HTR-8/SVneo (cell line): ENCODE results near the gene BTBD9.

Source experiments
- DNase-seq: peaks from one replicate; pipeline ENCODE4 v3.0.0; 2011; ENCODE audit warnings: low spot score, mixed read lengths; ENCODE audit not compliant: insufficient read length
- FAIRE-seq: peaks from 2 replicates; lab custom pipeline; 2011; peaks lifted over from hg19 to GRCh38; lab: Jason Lieb, UNC

Gene BTBD9

DNA sequence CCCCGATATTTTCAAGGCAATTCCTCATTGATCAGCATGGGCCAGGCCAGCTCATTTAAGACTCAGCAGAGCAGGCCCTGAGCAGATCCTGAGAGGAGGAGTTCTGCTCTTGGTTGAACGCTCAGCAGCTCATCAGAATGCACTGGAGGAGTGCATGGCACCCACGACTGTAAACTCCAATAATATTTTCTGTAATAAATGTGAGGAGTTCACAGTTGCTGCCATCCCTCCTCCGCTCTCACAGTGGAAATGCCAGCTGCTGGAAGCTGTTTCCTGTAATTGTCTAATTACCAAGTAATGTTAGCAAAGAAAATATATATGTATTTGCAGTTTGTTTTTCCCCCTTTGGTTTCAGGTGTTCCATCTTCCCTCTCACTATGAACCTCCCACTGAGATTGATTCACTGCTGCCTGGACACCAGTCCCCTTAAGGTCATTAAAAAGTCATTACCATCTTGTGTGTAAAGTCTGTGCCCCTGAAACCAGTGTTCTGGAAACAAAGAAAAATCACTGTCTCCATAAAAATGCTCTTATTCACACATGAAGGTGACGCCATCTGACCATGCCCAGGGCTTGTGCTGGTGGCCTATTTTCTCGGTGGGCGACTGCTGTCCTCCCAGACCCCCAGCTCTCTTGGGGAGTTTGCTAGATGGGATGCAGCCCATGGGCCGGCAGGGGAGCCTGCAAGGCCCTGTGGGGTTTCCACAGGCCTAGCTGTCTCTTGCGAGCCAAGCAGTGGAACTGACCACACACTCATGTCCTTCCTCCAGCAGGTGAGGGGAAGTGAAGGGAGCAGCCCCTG is 446.0 kb downstream of the BTBD9 start:
- no peak for DNase-seq
- no peak for FAIRE-seq

DNA sequence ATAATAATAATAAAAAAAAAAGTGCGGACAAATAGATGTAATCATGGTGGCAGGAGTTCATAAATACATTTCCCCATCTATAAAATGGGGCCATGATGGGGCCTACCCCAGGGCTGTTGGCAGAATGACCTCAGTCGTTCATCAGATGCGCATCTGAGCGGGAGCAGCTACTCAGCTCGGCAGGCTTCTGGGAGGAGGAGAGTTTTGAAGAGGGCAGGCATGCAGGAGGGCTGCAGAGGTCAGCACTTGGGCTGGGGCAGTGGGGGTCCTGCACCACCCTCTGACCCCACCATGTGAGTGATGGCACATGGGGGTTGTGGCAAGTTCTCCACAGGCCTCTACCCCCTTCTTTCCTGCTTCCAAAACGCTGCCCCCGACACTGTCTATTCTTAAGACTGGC is 446.7 kb downstream of the BTBD9 start:
- FAIRE-seq, result no peak
- no peak for DNase-seq

GRCh38 chr6:38192487-38192886 is 447.2 kb downstream of the BTBD9 start:
- FAIRE-seq (no peak), DNase-seq (no peak)

DNA sequence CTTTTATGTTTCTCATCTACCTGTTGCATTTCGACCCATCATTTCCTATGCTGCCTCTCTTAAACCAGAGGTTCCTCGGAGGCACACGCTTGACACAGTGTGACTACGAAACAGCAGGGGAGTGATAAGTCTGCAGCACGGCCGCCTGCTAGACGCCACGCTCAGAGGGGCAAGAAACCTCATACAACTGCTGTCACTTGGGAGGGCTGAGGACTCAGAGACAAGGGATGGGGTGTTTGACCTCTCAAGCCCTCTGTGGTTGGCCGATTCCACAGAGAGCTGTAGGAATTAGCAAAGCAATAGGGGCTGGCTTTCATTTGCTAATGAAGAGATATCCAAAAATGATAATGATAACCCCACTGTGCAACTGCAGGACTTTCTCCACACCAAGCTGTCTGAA is 447.7 kb downstream of the BTBD9 start:
- FAIRE-seq (no peak), DNase-seq (no peak)

GRCh38 chr6:38191418-38191817 is 448.3 kb downstream of the BTBD9 start:
- DNase-seq (no peak), FAIRE-seq (no peak)

DNA sequence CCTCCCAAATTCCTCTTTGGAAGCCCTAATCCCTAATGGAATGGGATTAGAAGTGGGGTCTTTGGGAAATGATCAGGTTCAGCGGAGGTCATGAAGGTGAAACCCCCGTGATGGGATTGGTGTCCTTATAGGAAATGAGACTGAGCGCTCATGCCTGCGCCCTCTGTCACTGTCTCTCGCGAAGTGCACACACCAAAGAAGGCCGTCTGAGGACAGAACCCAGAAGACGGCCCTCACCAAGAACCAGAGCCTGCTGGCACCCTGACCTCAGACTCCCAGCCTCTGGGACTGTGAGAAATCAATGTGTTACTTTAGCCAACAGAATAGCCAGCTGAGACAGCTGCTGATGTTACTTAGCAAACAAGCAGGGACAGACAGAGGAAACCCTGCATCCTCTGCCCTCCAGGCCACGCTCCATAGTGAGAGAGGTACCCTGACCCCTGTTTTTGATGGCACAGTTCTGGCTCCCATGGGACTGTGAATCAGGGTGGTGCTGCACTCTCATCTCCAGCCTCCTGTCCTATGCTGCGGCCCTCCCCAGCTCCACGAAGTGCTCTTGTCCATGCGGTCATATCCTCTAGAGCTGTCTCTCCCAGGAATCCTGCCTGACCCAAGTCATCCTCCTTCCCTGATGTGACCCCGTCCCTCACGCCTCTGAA is 450.9 kb downstream of the BTBD9 start:
- no peak for DNase-seq
- no peak for FAIRE-seq

GRCh38 chr6:38187811-38188590 is 451.7 kb downstream of the BTBD9 start:
- FAIRE-seq, result no peak
- no peak for DNase-seq

DNA sequence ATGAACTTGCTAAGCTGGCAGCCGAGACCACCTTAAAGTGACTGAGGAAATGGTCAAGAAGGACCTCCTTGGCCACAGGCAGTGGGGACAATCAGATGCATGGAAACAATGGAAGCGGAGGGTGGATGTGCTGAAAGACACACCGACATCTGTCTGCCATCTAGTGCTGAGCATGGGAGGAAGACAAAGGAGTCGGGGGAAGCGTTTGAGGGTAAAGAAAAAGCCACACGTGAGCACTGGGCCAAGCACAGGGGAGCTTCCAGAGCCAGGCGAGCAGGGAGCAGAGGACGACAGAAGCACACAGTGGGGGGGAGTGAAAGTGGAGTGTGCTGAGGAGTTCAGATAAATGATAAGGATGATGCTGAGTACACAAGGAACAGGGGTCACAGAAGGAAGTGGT is 452.4 kb downstream of the BTBD9 start:
- FAIRE-seq (no peak), DNase-seq (no peak)

DNA sequence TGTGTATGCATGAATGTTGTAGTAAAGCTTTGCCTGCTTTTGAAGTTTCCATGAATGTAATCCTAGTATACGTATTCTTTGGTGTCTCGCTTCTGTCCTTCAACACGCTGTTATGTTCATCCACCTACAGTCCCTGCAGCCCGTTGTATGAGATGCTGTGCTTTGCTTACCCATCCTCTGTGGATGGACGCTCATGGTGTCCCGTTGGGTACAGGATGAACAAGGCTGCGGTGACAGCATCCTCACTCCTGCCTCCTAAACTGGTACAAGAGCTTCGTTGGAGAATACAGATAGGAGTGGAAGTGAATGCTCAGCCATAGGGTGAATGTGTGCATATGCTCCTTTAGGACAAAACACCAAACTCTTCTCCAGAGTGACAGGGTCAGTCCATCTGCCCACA is 454.0 kb downstream of the BTBD9 start:
- DNase-seq, result no peak
- FAIRE-seq, result no peak

DNA sequence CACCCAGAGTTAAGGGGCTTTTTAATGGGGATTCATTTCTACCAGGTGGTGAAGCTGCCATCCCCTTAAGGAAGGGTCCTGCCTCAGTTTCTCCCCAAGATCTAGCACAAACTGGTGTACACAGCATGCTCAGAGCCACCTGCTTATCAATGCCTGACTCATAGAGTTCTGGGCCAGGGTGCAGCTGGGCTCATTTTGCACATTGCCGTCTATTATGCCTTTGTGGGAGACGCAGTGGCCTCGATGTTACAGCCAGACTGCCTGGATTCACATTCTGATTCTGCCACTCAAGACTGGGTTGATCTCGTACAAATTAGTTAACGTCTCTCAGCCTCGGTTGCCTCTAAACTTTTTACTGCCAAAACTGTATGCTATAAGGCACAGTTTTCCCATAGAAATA is 454.5 kb downstream of the BTBD9 start:
- FAIRE-seq (no peak), DNase-seq (no peak)

GRCh38 chr6:38184585-38185080 is 455.1 kb downstream of the BTBD9 start:
- DNase-seq, result no peak

GRCh38 chr6:38183856-38184584 is 455.7 kb downstream of the BTBD9 start:
- FAIRE-seq (no peak), DNase-seq (no peak)

More at GRCh38 chr6:38184585-38185080, 455.1 kb downstream of the BTBD9 start:
- no peak for FAIRE-seq

DNA sequence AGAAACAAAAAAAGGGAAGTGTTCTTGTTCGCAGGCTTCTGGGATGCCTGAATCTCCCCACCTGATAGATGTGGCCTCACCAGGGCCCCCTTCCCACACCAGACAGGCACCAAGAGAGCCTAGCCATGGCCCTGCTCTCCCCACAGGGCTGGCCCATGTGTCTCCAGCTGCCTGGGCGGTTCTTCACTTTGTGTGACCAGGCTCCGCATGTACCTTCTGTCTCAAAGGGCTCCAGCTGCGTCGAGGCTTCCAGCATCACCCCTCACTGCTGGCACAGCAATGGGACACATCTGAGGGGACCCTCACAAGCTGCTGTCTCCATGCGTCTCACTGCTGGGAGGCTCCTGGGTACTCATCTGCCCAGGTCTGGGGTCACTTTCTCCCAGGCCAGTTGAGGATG is 457.3 kb downstream of the BTBD9 start:
- FAIRE-seq (no peak), DNase-seq (no peak)

DNA sequence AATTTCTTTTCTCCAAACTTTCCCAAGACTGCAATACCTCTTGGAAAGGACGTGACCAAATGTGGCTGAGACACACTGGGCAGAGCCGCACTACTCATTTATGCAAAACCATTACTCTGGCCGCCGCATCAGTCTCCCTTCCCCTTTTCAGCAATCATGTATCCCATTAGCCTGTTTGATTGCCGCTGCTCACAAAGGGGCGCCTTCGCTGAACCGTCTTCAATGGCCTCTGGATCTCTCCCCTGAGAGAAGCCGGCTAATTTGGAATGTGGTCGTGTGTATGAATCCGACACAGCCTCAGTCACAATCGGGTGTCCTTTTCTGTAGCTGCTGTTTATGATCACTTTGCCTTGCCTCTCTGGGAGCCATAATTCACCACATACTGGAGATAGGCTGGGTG is 459.1 kb downstream of the BTBD9 start:
- DNase-seq, result no peak
- no peak for FAIRE-seq

GRCh38 chr6:38179794-38180430 is 459.8 kb downstream of the BTBD9 start:
- DNase-seq (no peak), FAIRE-seq (no peak)

DNA sequence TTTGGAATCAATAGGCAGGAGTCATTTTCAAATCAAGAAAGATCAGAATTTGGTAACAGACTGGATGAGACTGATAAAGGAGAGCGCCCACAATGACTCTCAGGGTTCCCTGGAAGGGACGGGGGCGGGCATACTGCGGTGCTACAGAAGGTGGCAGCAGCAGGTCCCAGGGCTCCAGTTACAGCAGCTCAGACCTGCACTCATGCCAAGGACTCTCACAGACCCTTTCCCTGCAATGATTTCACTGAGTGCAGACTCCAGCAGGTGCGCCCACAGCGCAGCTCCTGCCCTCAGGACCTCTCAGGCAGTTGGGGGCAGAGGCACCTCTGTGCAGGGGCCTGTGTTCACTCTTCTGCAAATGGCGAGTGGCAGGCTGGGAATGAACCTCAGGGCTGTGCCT is 460.4 kb downstream of the BTBD9 start:
- FAIRE-seq, result no peak
- DNase-seq, result no peak

DNA sequence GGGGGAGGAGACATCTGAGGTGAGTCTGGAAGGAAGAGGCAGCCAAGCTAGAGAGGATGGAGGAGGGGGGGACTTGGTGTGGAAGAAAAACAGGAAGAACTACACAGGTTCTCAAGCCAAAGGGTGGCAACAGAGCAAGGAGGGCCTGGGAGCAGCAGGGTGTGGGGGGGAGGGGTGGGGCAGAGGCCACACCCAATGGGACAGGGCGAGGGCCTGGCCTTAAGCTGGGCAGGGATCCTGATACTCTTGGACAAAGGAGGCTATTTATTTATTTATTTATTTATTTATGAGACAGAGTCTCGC is 461.2 kb downstream of the BTBD9 start:
- FAIRE-seq, result no peak

GRCh38 chr6:38177882-38178583 is 461.7 kb downstream of the BTBD9 start:
- FAIRE-seq (no peak), DNase-seq (no peak)

More for the DNA sequence above, 461.2 kb downstream of the BTBD9 start:
- DNase-seq, result no peak
